ENCODE measurements around the gene RBBP9. TPM values are rescaled to one million over a fixed set of nuclear protein-coding genes. Genes with fewer than 3 reads are reported as not detected.
A peak's percentile ranks its signal among the peaks of the same experiment; 100 is the strongest.
"Not testable (repeated sequence)": the region's sequence is repeated elsewhere in the genome, so short reads cannot be mapped to it uniquely, and the experiment has no call there.

Gene RBBP9
- total and polyA plus RNA-seq, 2 experiments from 2014 or later: 8.0 to 22.5 TPM

GRCh38 chr20:18507218-18508191 is 10.5 kb upstream of the RBBP9 start, which contains the start of gene SEC23B:
Gene SEC23B (plus strand): TSS chr20:18507940. CDS start chr20:18510836, 2,896 bp downstream.
- peak within 1 kb of the TSS; percentile 50 for H3K4me3 ChIP-seq
- H3K27ac ChIP-seq: peak within 1 kb of the TSS; percentile 92
- peaks cover 7% of the 10 kb centered on the region for H3K4me1 ChIP-seq (ENCODE audit: insufficient read depth)
- WGBS (ENCODE audit: low lambda C conversion rate, missing lambda C conversion rate): under 1% methylated on average over 69 of the region's 69 CpGs
- H2AFZ ChIP-seq: peak within 1 kb of the TSS; percentile 57
- H3K9me2 ChIP-seq (replicated peaks; ENCODE audit: insufficient read depth): no peaks in the 10 kb centered on the region
- peak within 1 kb of the TSS; percentile 90 for H3K4me2 ChIP-seq
- H3K79me2 ChIP-seq: peaks cover 40% of the 10 kb centered on the region
- TF ChIP-seq EZH2phosphoT487 (IDR thresholded peaks at IDR 0.05; ENCODE audit: low read depth, severe bottlenecking, unreplicated experiment) (no peak), EZH2 (IDR thresholded peaks at IDR 0.05; ENCODE audit: borderline replicate concordance) (no peak), CTCF (IDR thresholded peaks at IDR 0.05; ENCODE audit: poor library complexity) (no peak)
- H4K20me1 ChIP-seq (ENCODE audit: insufficient read depth, poor library complexity, severe bottlenecking): no peaks in the 10 kb centered on the region
- no peaks in the 10 kb centered on the region for H3K27me3 ChIP-seq
- no peaks in the 10 kb centered on the region for H3K36me3 ChIP-seq (replicated peaks; ENCODE audit: insufficient read depth, low read depth)
- H3K9me3 ChIP-seq (ENCODE audit: low read depth): no peaks in the 10 kb centered on the region
- DNase-seq (ENCODE audit: low spot score): peak; percentile 97

- H3K4me1 ChIP-seq (ENCODE audit: insufficient read depth): peaks cover 7% of the 10 kb centered on the region
- H3K4me3 ChIP-seq: peak overlapping the region; percentile 25
- H3K27me3 ChIP-seq: no peaks in the 10 kb centered on the region
- H3K4me2 ChIP-seq: peak overlapping the region; percentile 75
- no peaks in the 10 kb centered on the region for H3K36me3 ChIP-seq (replicated peaks; ENCODE audit: insufficient read depth, low read depth)
- WGBS (ENCODE audit: low lambda C conversion rate, missing lambda C conversion rate): 75% methylated on average over 8 of the region's 8 CpGs
- H3K9me2 ChIP-seq (replicated peaks; ENCODE audit: insufficient read depth): no peaks in the 10 kb centered on the region
- DNase-seq (ENCODE audit: low spot score): peak; percentile 5
- TF ChIP-seq EZH2phosphoT487 (IDR thresholded peaks at IDR 0.05; ENCODE audit: low read depth, severe bottlenecking, unreplicated experiment) (no peak), CTCF (IDR thresholded peaks at IDR 0.05; ENCODE audit: poor library complexity) (no peak), EZH2 (IDR thresholded peaks at IDR 0.05; ENCODE audit: borderline replicate concordance) (no peak)
- no peaks in the 10 kb centered on the region for H4K20me1 ChIP-seq (ENCODE audit: insufficient read depth, poor library complexity, severe bottlenecking)
- H2AFZ ChIP-seq: peak overlapping the region; percentile 42
- peaks cover 33% of the 10 kb centered on the region for H3K79me2 ChIP-seq
- no peaks in the 10 kb centered on the region for H3K9me3 ChIP-seq (ENCODE audit: low read depth)
- peak overlapping the region; percentile 92 for H3K27ac ChIP-seq
These were observed 9.7 kb upstream of the RBBP9 start for GRCh38 chr20:18506744-18507143.

GRCh38 chr20:18504479-18505060 is 7.5 kb upstream of the RBBP9 start:
- no peak for DNase-seq (ENCODE audit: low spot score)
- H3K79me2 ChIP-seq: peaks cover 16% of the 10 kb centered on the region
- H3K4me3 ChIP-seq: no peak overlapping the region
- no peaks in the 10 kb centered on the region for H3K9me2 ChIP-seq (replicated peaks; ENCODE audit: insufficient read depth)
- no peak overlapping the region for H3K4me2 ChIP-seq
- H4K20me1 ChIP-seq (ENCODE audit: insufficient read depth, poor library complexity, severe bottlenecking): no peaks in the 10 kb centered on the region
- H3K36me3 ChIP-seq (replicated peaks; ENCODE audit: insufficient read depth, low read depth): no peaks in the 10 kb centered on the region
- H3K9me3 ChIP-seq (ENCODE audit: low read depth): no peaks in the 10 kb centered on the region
- peaks cover 7% of the 10 kb centered on the region for H3K4me1 ChIP-seq (ENCODE audit: insufficient read depth)
- H3K27me3 ChIP-seq: no peaks in the 10 kb centered on the region
- H3K27ac ChIP-seq: no peak overlapping the region
- 95% methylated on average over 31 of the region's 31 CpGs for WGBS (ENCODE audit: low lambda C conversion rate, missing lambda C conversion rate)
- TF ChIP-seq EZH2 (IDR thresholded peaks at IDR 0.05; ENCODE audit: borderline replicate concordance) (no peak), EZH2phosphoT487 (IDR thresholded peaks at IDR 0.05; ENCODE audit: low read depth, severe bottlenecking, unreplicated experiment) (no peak), CTCF (IDR thresholded peaks at IDR 0.05; ENCODE audit: poor library complexity) (no peak)
- H2AFZ ChIP-seq: no peak overlapping the region

GRCh38 chr20:18501672-18502071 is 4.6 kb upstream of the RBBP9 start:
- not testable (repeated sequence) for H3K9me3 ChIP-seq (ENCODE audit: low read depth); H3K4me3 ChIP-seq; H2AFZ ChIP-seq; DNase-seq (ENCODE audit: low spot score); H3K36me3 ChIP-seq (replicated peaks; ENCODE audit: insufficient read depth, low read depth); H3K27me3 ChIP-seq; H3K79me2 ChIP-seq; H4K20me1 ChIP-seq (ENCODE audit: insufficient read depth, poor library complexity, severe bottlenecking); H3K4me2 ChIP-seq; H3K9me2 ChIP-seq (replicated peaks; ENCODE audit: insufficient read depth); H3K4me1 ChIP-seq (ENCODE audit: insufficient read depth); H3K27ac ChIP-seq
- WGBS (ENCODE audit: low lambda C conversion rate, missing lambda C conversion rate): 77% methylated on average over 1 of the region's 1 CpG
